H9 (cell line): ENCODE data around the gene CCDC74A. TPM values are rescaled to one million over a fixed set of nuclear protein-coding genes. Genes with fewer than 3 reads are reported as not detected.
"Not testable (repeated sequence)": the region's sequence is repeated elsewhere in the genome, so short reads cannot be mapped to it uniquely, and the experiment has no call there.

Experiments used
- DNase-seq: peaks from one replicate; pipeline ENCODE4 v3.0.0-alpha.2; 2017
- H2AFZ ChIP-seq: one replicate; pipeline ENCODE4 v1.6.1; 2013; ENCODE audit warnings: mild to moderate bottlenecking, low read length, control low read depth, moderate library complexity
- H2AK5ac ChIP-seq: 2 replicates; pipeline ENCODE4 v1.6.1; 2013; ENCODE audit warnings: low read length, control low read depth, mixed read lengths; ENCODE audit not compliant: insufficient read length
- H2BK120ac ChIP-seq: one replicate; pipeline ENCODE4 v1.6.1; 2013; ENCODE audit warnings: low read depth, mild to moderate bottlenecking, low read length, control low read depth, inconsistent platforms; ENCODE audit not compliant: poor library complexity, severe bottlenecking
- H2BK12ac ChIP-seq: 2 replicates; pipeline ENCODE4 v1.6.1; 2013; ENCODE audit warnings: low read length, control low read depth, mixed read lengths, low read depth; ENCODE audit not compliant: insufficient read length
- H2BK15ac ChIP-seq: 2 replicates; pipeline ENCODE4 v1.6.1; 2013; ENCODE audit warnings: low read depth, low read length, control low read depth
- H2BK20ac ChIP-seq: one replicate; pipeline ENCODE4 v1.6.1; 2013; ENCODE audit warnings: low read depth, mild to moderate bottlenecking, low read length, control low read depth, inconsistent platforms; ENCODE audit not compliant: poor library complexity, severe bottlenecking
- H2BK5ac ChIP-seq: 2 replicates; pipeline ENCODE4 v1.6.1; 2013; ENCODE audit warnings: low read length, control low read depth, mixed read lengths; ENCODE audit not compliant: insufficient read length
- H3K14ac ChIP-seq: 2 replicates; pipeline ENCODE4 v1.6.1; 2013; ENCODE audit warnings: low read length, control low read depth; ENCODE audit not compliant: insufficient read depth
- H3K18ac ChIP-seq: 2 replicates; pipeline ENCODE4 v1.6.1; 2013; ENCODE audit warnings: low read depth, mild to moderate bottlenecking, mixed read lengths, low read length, control low read depth; ENCODE audit not compliant: insufficient read length
- H3K23ac ChIP-seq: 2 replicates; pipeline ENCODE4 v1.6.1; 2013; ENCODE audit warnings: low read length, control low read depth, mixed read lengths, low read depth; ENCODE audit not compliant: insufficient read length
- H3K23me2 ChIP-seq: 2 replicates; pipeline ENCODE4 v1.6.1; 2013; ENCODE audit warnings: low read depth, mild to moderate bottlenecking, mixed read lengths, low read length, control low read depth; ENCODE audit not compliant: insufficient read length, poor library complexity, severe bottlenecking
- H3K27ac ChIP-seq: 2 replicates; pipeline ENCODE4 v1.5.1; 2013; ENCODE audit warnings: low read length, control low read depth, mixed read lengths, low read depth; ENCODE audit not compliant: insufficient read length
- H3K27me3 ChIP-seq: 2 replicates; pipeline ENCODE4 v1.6.1; 2013; ENCODE audit warnings: low read length, control low read depth, inconsistent platforms; ENCODE audit not compliant: insufficient read depth
- H3K4ac ChIP-seq: 2 replicates; pipeline ENCODE4 v1.6.1; 2013; ENCODE audit warnings: low read depth, mild to moderate bottlenecking, control low read depth, inconsistent platforms, low read length, moderate library complexity
- H3K4me1 ChIP-seq: 2 replicates; pipeline ENCODE4 v1.6.1; 2013; ENCODE audit warnings: low read length, control low read depth, inconsistent platforms; ENCODE audit not compliant: insufficient read depth
- H3K4me2 ChIP-seq: 2 replicates; pipeline ENCODE4 v1.6.1; 2013; ENCODE audit warnings: low read length, control low read depth, mixed read lengths; ENCODE audit not compliant: insufficient read length, insufficient read depth
- H3K56ac ChIP-seq: 2 replicates; pipeline ENCODE4 v1.6.1; 2013; ENCODE audit warnings: low read depth, mild to moderate bottlenecking, mixed read lengths, low read length, control low read depth; ENCODE audit not compliant: insufficient read length
- H3K79me1 ChIP-seq: 2 replicates; pipeline ENCODE4 v1.6.1; 2013; ENCODE audit warnings: low read depth, mild to moderate bottlenecking, moderate library complexity, low read length, control low read depth, inconsistent platforms; ENCODE audit not compliant: insufficient read depth, poor library complexity, severe bottlenecking
- H3K79me2 ChIP-seq: 2 replicates; pipeline ENCODE4 v1.6.1; 2013; ENCODE audit warnings: low read length, control low read depth, inconsistent platforms; ENCODE audit not compliant: insufficient read depth
- H3K9ac ChIP-seq: 2 replicates; pipeline ENCODE4 v1.6.1; 2013; ENCODE audit warnings: low read length, control low read depth, mixed read lengths; ENCODE audit not compliant: insufficient read length; ENCODE audit errors: extremely low read depth
- H3K9me3 ChIP-seq: one replicate; pipeline ENCODE4 v1.6.1; 2013; ENCODE audit warnings: low read depth, low read length, inconsistent platforms; ENCODE audit not compliant: control insufficient read depth
- H3T11ph ChIP-seq: one replicate; pipeline ENCODE4 v1.6.1; 2013; ENCODE audit warnings: mild to moderate bottlenecking, low read length, control low read depth, inconsistent platforms
- H4K20me1 ChIP-seq: one replicate; pipeline ENCODE4 v1.6.1; 2013; ENCODE audit not compliant: control insufficient read depth, insufficient read length, insufficient read depth
- H4K5ac ChIP-seq: 2 replicates; pipeline ENCODE4 v1.6.1; 2013; ENCODE audit warnings: low read depth, mild to moderate bottlenecking, mixed read lengths, low read length, control low read depth; ENCODE audit not compliant: insufficient read length
- H4K8ac ChIP-seq: replicated peaks from 2 replicates; pipeline ENCODE4 v1.6.1; 2013; ENCODE audit warnings: low read length, control low read depth, mixed read lengths, low read depth; ENCODE audit not compliant: insufficient read length
- H4K91ac ChIP-seq: 2 replicates; pipeline ENCODE4 v1.6.1; 2013; ENCODE audit warnings: low read depth, mild to moderate bottlenecking, moderate library complexity, mixed read lengths, low read length, control low read depth; ENCODE audit not compliant: insufficient read length
- H3K27ac Mint-ChIP-seq, 3 experiments: 2 replicates in 2 of 3; 3 replicates in 1 of 3; pipeline ENCODE4 v1.8.0; 2020 to 2021; ENCODE audit warnings: mixed read lengths in 3 of 3, mild to moderate bottlenecking in 1 of 3, moderate library complexity in 1 of 3
- H3K27me3 Mint-ChIP-seq: 2 replicates; pipeline ENCODE4 v1.8.0; 2021; ENCODE audit warnings: low read depth, mild to moderate bottlenecking, moderate library complexity, mixed read lengths
- H3K36me3 Mint-ChIP-seq, 3 experiments: 2 replicates in 2 of 3; 3 replicates in 1 of 3; pipeline ENCODE4 v1.8.0; 2020 to 2021; ENCODE audit warnings: low read depth in 3 of 3, mixed read lengths in 3 of 3; ENCODE audit not compliant: insufficient read depth in 1 of 3
- H3K4me1 Mint-ChIP-seq, 2 experiments: 2 replicates each; pipeline ENCODE4 v1.8.0; 2020; ENCODE audit warnings: mixed read lengths in 2 of 2
- H3K4me3 Mint-ChIP-seq, 2 experiments: 2 replicates in 1 of 2; 3 replicates in 1 of 2; pipeline ENCODE4 v1.8.0; 2020 to 2021; ENCODE audit warnings: mild to moderate bottlenecking in 2 of 2, mixed read lengths in 2 of 2, moderate library complexity in 1 of 2
- H3K9me3 Mint-ChIP-seq, 2 experiments: 2 replicates in 1 of 2; 3 replicates in 1 of 2; pipeline ENCODE4 v1.8.0; 2020; ENCODE audit warnings: mild to moderate bottlenecking in 2 of 2, mixed read lengths in 2 of 2, moderate library complexity in 1 of 2
- WGBS: extraction: QIAGEN DNeasy Blood & Tissue Kit; methylation state at CpG from one replicate; pipeline ENCODE4 v1.1.7; 2013; ENCODE audit warnings: missing lambda C conversion rate, low lambda C conversion rate, mixed read lengths; ENCODE audit not compliant: insufficient read length; ENCODE audit errors: extremely low coverage; 5-methylcytosine and 5-hydroxymethylcytosine counted together
- total RNA-seq: library from RNA; stranded (reverse); gene quantifications from 2 replicates; pipeline ENCODE4 v1.2.1, GENCODE V29; 2021

Gene CCDC74A
- total RNA-seq, 1 experiment from 2014 or later, result 10.8 TPM

DNA sequence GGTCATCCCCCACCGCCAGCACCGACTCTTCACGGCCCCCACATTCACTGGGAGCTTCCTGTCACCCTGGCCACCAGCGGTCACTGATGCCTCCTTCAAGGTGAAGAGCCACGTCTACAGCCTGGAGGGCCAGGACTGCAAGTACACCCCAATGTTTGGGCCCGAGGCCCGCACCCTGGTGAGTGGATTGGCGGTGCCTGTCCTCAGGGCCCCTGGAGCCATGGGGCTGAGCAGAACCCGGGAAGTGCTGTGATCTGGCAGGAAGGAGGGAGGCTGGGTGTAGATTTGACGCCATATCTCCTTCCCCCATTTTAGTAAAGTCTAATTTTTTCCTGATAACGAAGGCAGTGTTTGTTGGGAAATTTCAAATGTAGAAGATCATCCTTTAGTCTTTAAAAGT lies 9.2 kb upstream of the CCDC74A start:
- H3K4ac ChIP-seq, DNase-seq, H3K9ac ChIP-seq, H3K23ac ChIP-seq, H3K27me3 Mint-ChIP-seq, H2BK15ac ChIP-seq, H4K5ac ChIP-seq, H3K18ac ChIP-seq, H3K27ac Mint-ChIP-seq, H2AFZ ChIP-seq, H3K4me1 Mint-ChIP-seq, H2BK120ac ChIP-seq, H3K9me3 ChIP-seq, H4K91ac ChIP-seq, H3K79me2 ChIP-seq, H4K20me1 ChIP-seq, H3K27ac ChIP-seq, H2BK12ac ChIP-seq, H4K8ac ChIP-seq, H3K9me3 Mint-ChIP-seq, H3K4me3 Mint-ChIP-seq, H2BK5ac ChIP-seq, H3T11ph ChIP-seq, H3K79me1 ChIP-seq, H2BK20ac ChIP-seq, H3K23me2 ChIP-seq, H3K27me3 ChIP-seq, H3K14ac ChIP-seq, H2AK5ac ChIP-seq, H3K56ac ChIP-seq, H3K4me2 ChIP-seq, H3K4me1 ChIP-seq: not testable (repeated sequence)
- peaks cover 7 to 35% (median 28%) of the 10 kb centered on the region in 3 experiments; a peak in 6 of 7 replicates for H3K36me3 Mint-ChIP-seq
- WGBS, result no CpG with 5 or more reads among the region's 11 CpGs
